ENCODE data around the gene FANCB.
A peak's percentile ranks its signal among the peaks of the same experiment; 100 is the strongest.

Gene FANCB

GRCh38 chrX:14883826-14884225 lies 11.0 kb upstream of the FANCB start:
- intact Hi-C loops (cut with micrococcal nuclease): no loop called here

GRCh38 chrX:14875624-14876023 lies 2.8 kb upstream of the FANCB start:
- Mint-ChIP-seq H3K4me1 (ENCODE audit: low read depth) (peaks cover 13% of the 10 kb centered on the region), H3K4me3 (peak overlapping the region; percentile 22), H3K9me3 (no peaks in the 10 kb centered on the region), H3K27me3 (no peaks in the 10 kb centered on the region), H3K27ac (peak overlapping the region; percentile 28), H3K36me3 (ENCODE audit: low read depth) (peaks cover 6% of the 10 kb centered on the region)
- intact Hi-C loops (cut with micrococcal nuclease): no loop called here

More at GRCh38 chrX:14883826-14884225, 11.0 kb upstream of the FANCB start:
- peaks cover 14% of the 10 kb centered on the region for H3K4me1 Mint-ChIP-seq (ENCODE audit: low read depth)
- H3K36me3 Mint-ChIP-seq (ENCODE audit: low read depth): peaks cover 8% of the 10 kb centered on the region
- no peak overlapping the region for H3K27ac Mint-ChIP-seq
- no peak overlapping the region for H3K4me3 Mint-ChIP-seq
- no peaks in the 10 kb centered on the region for H3K27me3 Mint-ChIP-seq
- H3K9me3 Mint-ChIP-seq: no peaks in the 10 kb centered on the region

GRCh38 chrX:14873676-14874049 lies 794 bp upstream of the FANCB start:
- Mint-ChIP-seq H3K27ac (peak overlapping the region; percentile 86), H3K4me1 (ENCODE audit: low read depth) (peaks cover 13% of the 10 kb centered on the region)
- intact Hi-C loops (cut with micrococcal nuclease): no loop called here

GRCh38 chrX:14872355-14872754 lies 514 bp downstream of the FANCB start:
- no peak overlapping the region for H3K27ac Mint-ChIP-seq

More at GRCh38 chrX:14873676-14874049, 794 bp upstream of the FANCB start:
- H3K27me3 Mint-ChIP-seq: no peaks in the 10 kb centered on the region
- peak overlapping the region; percentile 83 for H3K4me3 Mint-ChIP-seq
- H3K9me3 Mint-ChIP-seq: no peaks in the 10 kb centered on the region
- peaks cover 6% of the 10 kb centered on the region for H3K36me3 Mint-ChIP-seq (ENCODE audit: low read depth)

GRCh38 chrX:14871767-14872166 lies 1.1 kb downstream of the FANCB start:
- no peak overlapping the region for H3K27ac Mint-ChIP-seq
- H3K4me1 Mint-ChIP-seq (ENCODE audit: low read depth): peaks cover 11% of the 10 kb centered on the region
- no peak overlapping the region for H3K4me3 Mint-ChIP-seq
- peaks cover 2% of the 10 kb centered on the region for H3K36me3 Mint-ChIP-seq (ENCODE audit: low read depth)
- intact Hi-C loops (cut with micrococcal nuclease): no loop called here
- no peaks in the 10 kb centered on the region for H3K9me3 Mint-ChIP-seq
- H3K27me3 Mint-ChIP-seq: no peaks in the 10 kb centered on the region

More at GRCh38 chrX:14872355-14872754, 514 bp downstream of the FANCB start:
- Mint-ChIP-seq H3K4me1 (ENCODE audit: low read depth) (peaks cover 13% of the 10 kb centered on the region), H3K36me3 (ENCODE audit: low read depth) (peaks cover 6% of the 10 kb centered on the region), H3K9me3 (no peaks in the 10 kb centered on the region), H3K27me3 (no peaks in the 10 kb centered on the region), H3K4me3 (peak overlapping the region; percentile 83)
- intact Hi-C loops (cut with micrococcal nuclease): no loop called here

- intact Hi-C loops (cut with micrococcal nuclease): no loop called here
- no peak overlapping the region for H3K27ac Mint-ChIP-seq
- H3K36me3 Mint-ChIP-seq (ENCODE audit: low read depth): no peaks in the 10 kb centered on the region
- no peaks in the 10 kb centered on the region for H3K4me1 Mint-ChIP-seq (ENCODE audit: low read depth)
- H3K27me3 Mint-ChIP-seq: no peaks in the 10 kb centered on the region
- H3K4me3 Mint-ChIP-seq: no peak overlapping the region
- no peaks in the 10 kb centered on the region for H3K9me3 Mint-ChIP-seq
Observed at GRCh38 chrX:14865201-14865600, 7.7 kb downstream of the FANCB start.

- Mint-ChIP-seq H3K36me3 (ENCODE audit: low read depth) (no peaks in the 10 kb centered on the region), H3K27ac (no peak overlapping the region), H3K4me1 (ENCODE audit: low read depth) (no peaks in the 10 kb centered on the region), H3K4me3 (no peak overlapping the region), H3K9me3 (no peaks in the 10 kb centered on the region), H3K27me3 (no peaks in the 10 kb centered on the region)
- intact Hi-C loops (cut with micrococcal nuclease): no loop called here
Observed at GRCh38 chrX:14864631-14865030, 8.2 kb downstream of the FANCB start.

GRCh38 chrX:14851526-14851925 lies 21.3 kb downstream of the FANCB start:
- Mint-ChIP-seq H3K9me3 (no peaks in the 10 kb centered on the region), H3K27ac (no peak overlapping the region), H3K4me1 (ENCODE audit: low read depth) (peaks cover 5% of the 10 kb centered on the region), H3K27me3 (no peaks in the 10 kb centered on the region), H3K4me3 (no peak overlapping the region), H3K36me3 (ENCODE audit: low read depth) (no peaks in the 10 kb centered on the region)
- intact Hi-C loops (cut with micrococcal nuclease): no loop called here

- H3K27me3 Mint-ChIP-seq: no peaks in the 10 kb centered on the region
- H3K4me3 Mint-ChIP-seq: no peak overlapping the region
- intact Hi-C loops (cut with micrococcal nuclease): no loop called here
- no peaks in the 10 kb centered on the region for H3K9me3 Mint-ChIP-seq
- no peak overlapping the region for H3K27ac Mint-ChIP-seq
- no peaks in the 10 kb centered on the region for H3K36me3 Mint-ChIP-seq (ENCODE audit: low read depth)
- peaks cover 8% of the 10 kb centered on the region for H3K4me1 Mint-ChIP-seq (ENCODE audit: low read depth)
Observed at GRCh38 chrX:14843666-14844065, 29.2 kb downstream of the FANCB start.

GRCh38 chrX:14837155-14837554 lies 35.7 kb downstream of the FANCB start:
- no peaks in the 10 kb centered on the region for H3K36me3 Mint-ChIP-seq (ENCODE audit: low read depth)
- H3K27me3 Mint-ChIP-seq: no peaks in the 10 kb centered on the region
- intact Hi-C loops (cut with micrococcal nuclease): no loop called here
- no peak overlapping the region for H3K27ac Mint-ChIP-seq
- H3K9me3 Mint-ChIP-seq: no peaks in the 10 kb centered on the region
- no peak overlapping the region for H3K4me3 Mint-ChIP-seq
- peaks cover 8% of the 10 kb centered on the region for H3K4me1 Mint-ChIP-seq (ENCODE audit: low read depth)

GRCh38 chrX:14832586-14832985 lies 40.3 kb downstream of the FANCB start:
- H3K36me3 Mint-ChIP-seq (ENCODE audit: low read depth): no peaks in the 10 kb centered on the region
- intact Hi-C loops (cut with micrococcal nuclease): no loop called here
- H3K9me3 Mint-ChIP-seq: no peaks in the 10 kb centered on the region

GRCh38 chrX:14832151-14832550 lies 40.7 kb downstream of the FANCB start:
- no peaks in the 10 kb centered on the region for H3K9me3 Mint-ChIP-seq
- H3K4me1 Mint-ChIP-seq (ENCODE audit: low read depth): no peaks in the 10 kb centered on the region
- no peaks in the 10 kb centered on the region for H3K27me3 Mint-ChIP-seq
- no peaks in the 10 kb centered on the region for H3K36me3 Mint-ChIP-seq (ENCODE audit: low read depth)
- H3K27ac Mint-ChIP-seq: no peak overlapping the region
- intact Hi-C loops (cut with micrococcal nuclease): no loop called here
- H3K4me3 Mint-ChIP-seq: no peak overlapping the region

More at GRCh38 chrX:14832586-14832985, 40.3 kb downstream of the FANCB start:
- no peak overlapping the region for H3K4me3 Mint-ChIP-seq
- no peaks in the 10 kb centered on the region for H3K27me3 Mint-ChIP-seq
- H3K27ac Mint-ChIP-seq: no peak overlapping the region
- no peaks in the 10 kb centered on the region for H3K4me1 Mint-ChIP-seq (ENCODE audit: low read depth)

- Mint-ChIP-seq H3K9me3 (no peaks in the 10 kb centered on the region), H3K27me3 (no peaks in the 10 kb centered on the region), H3K4me1 (ENCODE audit: low read depth) (no peaks in the 10 kb centered on the region), H3K4me3 (no peak overlapping the region), H3K36me3 (ENCODE audit: low read depth) (no peaks in the 10 kb centered on the region), H3K27ac (no peak overlapping the region)
- intact Hi-C loops (cut with micrococcal nuclease): no loop called here
Observed at GRCh38 chrX:14829643-14830042, 43.2 kb downstream of the FANCB start.

GRCh38 chrX:14826319-14826718 lies 46.5 kb downstream of the FANCB start:
- no peaks in the 10 kb centered on the region for H3K27me3 Mint-ChIP-seq
- no peak overlapping the region for H3K27ac Mint-ChIP-seq
- intact Hi-C loops (cut with micrococcal nuclease): no loop called here
- no peaks in the 10 kb centered on the region for H3K4me1 Mint-ChIP-seq (ENCODE audit: low read depth)
- H3K9me3 Mint-ChIP-seq: no peaks in the 10 kb centered on the region
- no peaks in the 10 kb centered on the region for H3K36me3 Mint-ChIP-seq (ENCODE audit: low read depth)
- H3K4me3 Mint-ChIP-seq: no peak overlapping the region

- Mint-ChIP-seq H3K4me3 (no peak overlapping the region), H3K27me3 (no peaks in the 10 kb centered on the region), H3K9me3 (no peaks in the 10 kb centered on the region), H3K36me3 (ENCODE audit: low read depth) (no peaks in the 10 kb centered on the region), H3K4me1 (ENCODE audit: low read depth) (no peaks in the 10 kb centered on the region), H3K27ac (no peak overlapping the region)
- intact Hi-C loops (cut with micrococcal nuclease): no loop called here
Observed at GRCh38 chrX:14825851-14826250, 47.0 kb downstream of the FANCB start.

Measured in dendritic cell treated with granulocyte-macrophage colony-stimulating factor and Interleukin-4, amounts not matched to agents 40 ng/mL and 50 ng/mL, for 4 days (primary cell).